HepG2 (cell line): ENCODE results near the gene CPNE8.

Experiments used
- U2AF2 ChIP-seq: fragments of 200-400 bp; formaldehyde crosslinking; IDR thresholded peaks from 2 replicates; pipeline ENCODE4 v1.6.1; 2017; ENCODE audit warnings: low read depth, mild to moderate bottlenecking, low read length
- ZNF33A ChIP-seq: sonication (generic); formaldehyde crosslinking; IDR thresholded peaks from 2 replicates; pipeline ENCODE4 v1.5.1; 2020; ENCODE audit warnings: missing genetic modification reagents, mild to moderate bottlenecking, moderate library complexity, borderline replicate concordance

GRCh38 chr12:38869036-38869435, 36.4 kb downstream of the CPNE8 start:
- TF ChIP-seq ZNF33A (CRISPR knock-in tag) (no peak), U2AF2 (no peak)
